GM21619 (cell line): Measurements from ENCODE around the gene CTRB2.
"Not testable (repeated sequence)": the region's sequence is repeated elsewhere in the genome, so short reads cannot be mapped to it uniquely, and the experiment has no call there.

Source experiments
- ATAC-seq: cut with Tn5 transposase; IDR thresholded peaks from one replicate; pipeline ENCODE4 v1.9.1; 2021; ENCODE audit not compliant: unreplicated experiment

CTRB2 gene

GRCh38 chr16:75242436-75243078 is 35.6 kb upstream of the CTRB2 start:
- ATAC-seq: not testable (repeated sequence)

GRCh38 chr16:75241955-75242354 is 35.0 kb upstream of the CTRB2 start:
- ATAC-seq: no peak

GRCh38 chr16:75241412-75241811 is 34.5 kb upstream of the CTRB2 start:
- no peak for ATAC-seq

- not testable (repeated sequence) for ATAC-seq
Observed at GRCh38 chr16:75240633-75241032, 33.7 kb upstream of the CTRB2 start.

- ATAC-seq: no peak
Observed at GRCh38 chr16:75239542-75240122, 32.7 kb upstream of the CTRB2 start.

- ATAC-seq: no peak
Observed at GRCh38 chr16:75238853-75239541, 32.0 kb upstream of the CTRB2 start.

GRCh38 chr16:75238132-75238852 is 31.3 kb upstream of the CTRB2 start:
- ATAC-seq: no peak

- ATAC-seq: no peak
Observed at GRCh38 chr16:75237398-75238131, 30.6 kb upstream of the CTRB2 start.

GRCh38 chr16:75236736-75237397 is 29.9 kb upstream of the CTRB2 start:
- ATAC-seq: no peak

- ATAC-seq: no peak
Observed at GRCh38 chr16:75236232-75236631, 29.3 kb upstream of the CTRB2 start.

- ATAC-seq: no peak
Observed at GRCh38 chr16:75235721-75236193, 28.8 kb upstream of the CTRB2 start.

- ATAC-seq: no peak
Observed at GRCh38 chr16:75234856-75235696, 28.1 kb upstream of the CTRB2 start.

- no peak for ATAC-seq
Observed at GRCh38 chr16:75233611-75233938, 26.6 kb upstream of the CTRB2 start.

GRCh38 chr16:75231570-75231969 is 24.6 kb upstream of the CTRB2 start:
- ATAC-seq: no peak

- no peak for ATAC-seq
Observed at GRCh38 chr16:75230471-75231110, 23.6 kb upstream of the CTRB2 start.

GRCh38 chr16:75229172-75230031 is 22.4 kb upstream of the CTRB2 start:
- no peak for ATAC-seq

- ATAC-seq: no peak
Observed at GRCh38 chr16:75228143-75228976, 21.4 kb upstream of the CTRB2 start.
